Fibroblast of skin of right quadriceps (primary cell): ENCODE measurements around the gene OR2AE1.

Experiments
- DNase-seq: peaks from one replicate; pipeline ENCODE4 v3.0.0-alpha.2; 2013

OR2AE1 gene

GRCh38 chr7:99855236-99855635 is 21.6 kb downstream of the OR2AE1 start:
- DNase-seq = no peak

- no peak for DNase-seq
Measured at GRCh38 chr7:99848420-99849216, 28.2 kb downstream of the OR2AE1 start.

DNA sequence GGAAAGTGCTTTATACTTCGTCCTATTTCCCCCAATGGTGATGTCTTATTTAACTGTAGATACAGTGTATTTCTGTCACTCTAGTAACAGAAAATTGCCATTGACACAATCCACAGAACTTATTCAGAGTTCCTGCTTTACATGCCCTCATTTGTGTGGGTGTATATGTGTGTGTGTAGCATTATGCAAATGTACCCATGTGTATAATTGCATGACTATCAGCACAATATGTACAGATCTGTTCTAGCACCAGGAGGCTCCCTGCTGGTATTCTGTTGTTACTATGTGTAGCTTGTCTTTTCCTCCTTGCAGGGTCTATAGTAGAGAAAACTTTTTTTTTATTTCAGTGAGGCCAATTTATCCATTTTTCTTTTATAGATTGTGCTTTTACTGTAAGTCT is 32.5 kb downstream of the OR2AE1 start:
- no peak for DNase-seq

GRCh38 chr7:99843808-99844207 is 33.0 kb downstream of the OR2AE1 start:
- DNase-seq = peak; percentile 9

GRCh38 chr7:99842926-99843325 is 33.9 kb downstream of the OR2AE1 start:
- no peak for DNase-seq

DNA sequence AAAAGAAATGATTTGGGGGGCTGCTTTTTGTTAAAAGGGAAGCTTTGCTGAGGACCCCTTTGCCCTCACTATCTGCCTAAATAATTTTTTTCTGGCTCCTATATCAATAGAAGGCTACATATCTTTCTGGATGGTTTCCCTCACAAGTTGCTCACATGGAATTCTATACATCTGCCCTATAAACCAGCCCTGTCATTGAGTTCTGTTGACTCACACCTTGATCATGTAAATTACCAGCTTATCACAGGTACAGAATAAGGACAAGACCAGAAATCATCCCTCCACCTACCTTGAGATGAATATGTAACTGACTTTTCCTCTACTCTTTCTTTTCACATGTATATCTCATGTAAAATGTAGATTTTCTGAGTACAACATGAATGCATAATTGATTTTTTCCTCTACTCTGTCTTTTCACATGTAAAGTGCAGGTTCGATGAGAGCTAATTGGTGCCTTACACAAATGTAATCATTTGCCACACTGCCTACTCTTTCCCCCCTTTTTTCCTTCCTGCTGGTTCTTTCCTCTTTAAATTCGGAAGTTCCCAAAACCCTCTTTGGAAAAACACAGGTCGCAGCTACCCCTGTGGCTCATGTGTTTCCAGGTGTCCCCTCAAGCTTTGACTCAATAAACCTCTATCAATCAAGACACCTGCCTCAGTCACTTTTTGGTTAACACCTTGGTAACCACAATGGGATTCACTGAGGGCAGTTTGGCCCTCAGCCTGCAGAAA is 36.5 kb downstream of the OR2AE1 start:
- DNase-seq = no peak

DNA sequence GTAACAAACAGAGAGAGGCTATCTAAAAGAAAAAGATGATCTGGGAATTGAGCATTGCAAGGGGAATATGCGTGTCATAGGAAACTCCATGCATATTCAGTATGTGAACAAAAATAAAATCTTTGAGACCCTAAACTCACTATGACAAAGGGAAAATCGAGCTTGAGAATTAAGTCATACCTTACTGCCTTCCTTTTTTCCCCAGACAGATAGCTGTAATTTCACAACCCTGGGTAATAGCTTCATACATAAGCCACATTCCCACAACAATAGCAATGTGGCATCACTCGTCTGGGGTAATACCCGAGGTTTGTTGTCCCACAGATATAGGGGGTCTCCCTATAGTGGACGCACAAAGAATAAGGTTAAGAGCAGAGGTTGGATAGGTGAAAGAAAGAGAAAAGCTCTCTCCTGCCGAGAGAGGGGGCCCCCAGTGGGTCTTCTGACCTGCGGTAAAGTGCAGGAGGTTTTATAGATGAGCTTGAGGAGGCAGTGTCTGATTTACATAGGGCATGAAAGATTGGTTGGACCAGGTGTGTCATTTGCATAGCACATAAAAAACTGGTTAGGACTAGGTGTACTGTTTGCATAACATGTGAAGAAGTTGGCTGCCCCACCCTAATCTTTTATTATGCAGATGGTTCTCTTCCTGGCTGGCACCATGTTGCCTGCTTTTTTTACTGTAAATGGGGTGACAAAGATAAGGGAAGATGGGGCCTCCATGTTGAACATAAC is 37.4 kb downstream of the OR2AE1 start:
- no peak for DNase-seq

GRCh38 chr7:99837649-99838361 is 39.0 kb downstream of the OR2AE1 start:
- DNase-seq = no peak

GRCh38 chr7:99835189-99835588 is 41.6 kb downstream of the OR2AE1 start:
- no peak for DNase-seq

- DNase-seq = no peak
Measured at GRCh38 chr7:99834382-99834781, 42.5 kb downstream of the OR2AE1 start.

GRCh38 chr7:99833289-99833877 is 43.5 kb downstream of the OR2AE1 start:
- no peak for DNase-seq

- DNase-seq = no peak
Measured at GRCh38 chr7:99831595-99831994, 45.2 kb downstream of the OR2AE1 start.

GRCh38 chr7:99829524-99830160 is 47.2 kb downstream of the OR2AE1 start:
- DNase-seq = no peak

DNA sequence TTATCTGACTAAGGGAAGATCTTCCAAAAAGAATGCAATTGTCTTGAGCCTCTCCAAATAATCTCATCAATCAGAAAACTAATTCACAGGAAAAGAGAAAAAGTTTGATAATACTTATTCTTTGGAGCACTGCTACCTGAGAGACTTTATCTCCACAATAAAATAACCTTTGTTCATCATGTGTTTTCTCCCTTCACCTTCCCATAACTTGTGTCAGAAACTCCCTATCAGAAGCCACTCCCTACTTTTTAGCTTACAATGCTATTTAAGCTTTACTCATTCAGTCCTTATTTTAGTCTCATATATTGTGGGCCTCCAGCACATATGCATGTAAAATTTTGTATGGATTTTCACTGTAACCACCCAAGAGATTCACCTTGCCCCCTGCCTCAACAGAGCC is 48.0 kb downstream of the OR2AE1 start:
- no peak for DNase-seq

GRCh38 chr7:99827040-99827778 is 49.6 kb downstream of the OR2AE1 start:
- DNase-seq = no peak
